ENCODE data around the gene TMEM45A. TPM values are rescaled to one million over a fixed set of nuclear protein-coding genes. Genes with fewer than 3 reads are reported as not detected.
"Not testable (repeated sequence)": the region's sequence is repeated elsewhere in the genome, so short reads cannot be mapped to it uniquely, and the experiment has no call there.

The TMEM45A gene
- total RNA-seq, 2 experiments from 2014 or later, result 0.10 TPM; not detected in 1

GRCh38 chr3:100540791-100541334 is 48.4 kb downstream of the TMEM45A start:
- H3K4me2 ChIP-seq (ENCODE audit: low read length), result no peak overlapping the region
- H3K27ac ChIP-seq (ENCODE audit: low read depth, low read length, poor library complexity, severe bottlenecking), result no peak overlapping the region
- CTCF ChIA-PET (ENCODE audit: unreplicated experiment), result no interaction called here
- TF ChIP-seq CTCF (conservative IDR thresholded peaks at IDR 0.05; ENCODE audit: low read length) (no peak), EZH2phosphoT487 (IDR thresholded peaks at IDR 0.05; ENCODE audit: borderline replicate concordance, low read depth, low read length) (no peak)
- BruUV-seq (replicated peaks), result no TSS peak
- DNase-seq (ENCODE audit: low spot score), result no peak
- no peaks in the 10 kb centered on the region for H3K9me2 ChIP-seq (ENCODE audit: insufficient read depth, low read length)
- intact Hi-C loops (cut with micrococcal nuclease; ENCODE audit: unreplicated experiment), result no loop called here
- POLR2A ChIA-PET, result no interaction called here
- no peaks in the 10 kb centered on the region for H3K9me3 ChIP-seq (ENCODE audit: low read length)
- no peak overlapping the region for H3K4me3 ChIP-seq (ENCODE audit: low read depth, low read length, poor library complexity, severe bottlenecking)
- H4K20me1 ChIP-seq (ENCODE audit: insufficient read depth, low read length), result no peaks in the 10 kb centered on the region
- no peaks in the 10 kb centered on the region for H3K4me1 ChIP-seq (ENCODE audit: insufficient read depth, low read length, poor library complexity, severe bottlenecking)
- no peaks in the 10 kb centered on the region for H3K79me2 ChIP-seq (ENCODE audit: insufficient read depth, low read depth, low read length)
- no peaks in the 10 kb centered on the region for H3K36me3 ChIP-seq (ENCODE audit: insufficient read depth, low read length)
- no peak overlapping the region for H2AFZ ChIP-seq (ENCODE audit: low read length)

- H4K20me1 ChIP-seq (ENCODE audit: insufficient read depth, low read length); intact Hi-C loops (cut with micrococcal nuclease; ENCODE audit: unreplicated experiment); DNase-seq (ENCODE audit: low spot score); BruUV-seq (replicated peaks); H3K36me3 ChIP-seq (ENCODE audit: insufficient read depth, low read length); H3K79me2 ChIP-seq (ENCODE audit: insufficient read depth, low read depth, low read length); H3K9me3 ChIP-seq (ENCODE audit: low read length); H3K4me2 ChIP-seq (ENCODE audit: low read length); H2AFZ ChIP-seq (ENCODE audit: low read length); H3K4me1 ChIP-seq (ENCODE audit: insufficient read depth, low read length, poor library complexity, severe bottlenecking); CTCF ChIA-PET (ENCODE audit: unreplicated experiment); H3K27ac ChIP-seq (ENCODE audit: low read depth, low read length, poor library complexity, severe bottlenecking); H3K4me3 ChIP-seq (ENCODE audit: low read depth, low read length, poor library complexity, severe bottlenecking); H3K9me2 ChIP-seq (ENCODE audit: insufficient read depth, low read length): not testable (repeated sequence)
- POLR2A ChIA-PET, result interaction anchor here (0.6 kb wide), 1 partner anchor 75 kb away, joined by 3 read pairs; no protein-coding TSS in a partner anchor
These were observed 49.0 kb downstream of the TMEM45A start for GRCh38 chr3:100541428-100541827.

- CTCF ChIA-PET (ENCODE audit: unreplicated experiment), result no interaction called here
- BruUV-seq (replicated peaks), result no TSS peak
- no peak overlapping the region for H3K27ac ChIP-seq (ENCODE audit: low read depth, low read length, poor library complexity, severe bottlenecking)
These were observed 53.0 kb downstream of the TMEM45A start for GRCh38 chr3:100545371-100545770.

More at GRCh38 chr3:100545371-100545770, 53.0 kb downstream of the TMEM45A start:
- Histone ChIP-seq H4K20me1 (ENCODE audit: insufficient read depth, low read length) (no peaks in the 10 kb centered on the region), H3K4me1 (ENCODE audit: insufficient read depth, low read length, poor library complexity, severe bottlenecking) (no peaks in the 10 kb centered on the region), H2AFZ (ENCODE audit: low read length) (no peak overlapping the region), H3K36me3 (ENCODE audit: insufficient read depth, low read length) (no peaks in the 10 kb centered on the region), H3K4me3 (ENCODE audit: low read depth, low read length, poor library complexity, severe bottlenecking) (no peak overlapping the region), H3K9me3 (ENCODE audit: low read length) (no peaks in the 10 kb centered on the region), H3K9me2 (ENCODE audit: insufficient read depth, low read length) (no peaks in the 10 kb centered on the region), H3K79me2 (ENCODE audit: insufficient read depth, low read depth, low read length) (no peaks in the 10 kb centered on the region), H3K4me2 (ENCODE audit: low read length) (no peak overlapping the region)
- TF ChIP-seq CTCF (conservative IDR thresholded peaks at IDR 0.05; ENCODE audit: low read length) (no peak), EZH2phosphoT487 (IDR thresholded peaks at IDR 0.05; ENCODE audit: borderline replicate concordance, low read depth, low read length) (no peak)
- intact Hi-C loops (cut with micrococcal nuclease; ENCODE audit: unreplicated experiment), result no loop called here
- POLR2A ChIA-PET, result interaction anchor here (0.6 kb wide), 2 partner anchors 76 to 605 kb away, joined by 3 read pairs; no protein-coding TSS in a partner anchor
- DNase-seq (ENCODE audit: low spot score), result no peak

Measured in OCI-LY7 (cell line).